H9 (cell line): ENCODE measurements around the gene LAMA3. TPM values are rescaled to one million over a fixed set of nuclear protein-coding genes. Genes with fewer than 3 reads are reported as not detected.

Experiments
- DNase-seq: peaks from one replicate; pipeline ENCODE4 v3.0.0-alpha.2; 2017
- H2AFZ ChIP-seq: one replicate; pipeline ENCODE4 v1.6.1; 2013; ENCODE audit warnings: mild to moderate bottlenecking, low read length, control low read depth, moderate library complexity
- H2AK5ac ChIP-seq: 2 replicates; pipeline ENCODE4 v1.6.1; 2013; ENCODE audit warnings: low read length, control low read depth, mixed read lengths; ENCODE audit not compliant: insufficient read length
- H2BK120ac ChIP-seq: one replicate; pipeline ENCODE4 v1.6.1; 2013; ENCODE audit warnings: low read depth, mild to moderate bottlenecking, low read length, control low read depth, inconsistent platforms; ENCODE audit not compliant: poor library complexity, severe bottlenecking
- H2BK12ac ChIP-seq: 2 replicates; pipeline ENCODE4 v1.6.1; 2013; ENCODE audit warnings: low read length, control low read depth, mixed read lengths, low read depth; ENCODE audit not compliant: insufficient read length
- H2BK15ac ChIP-seq: 2 replicates; pipeline ENCODE4 v1.6.1; 2013; ENCODE audit warnings: low read depth, low read length, control low read depth
- H2BK20ac ChIP-seq: one replicate; pipeline ENCODE4 v1.6.1; 2013; ENCODE audit warnings: low read depth, mild to moderate bottlenecking, low read length, control low read depth, inconsistent platforms; ENCODE audit not compliant: poor library complexity, severe bottlenecking
- H2BK5ac ChIP-seq: 2 replicates; pipeline ENCODE4 v1.6.1; 2013; ENCODE audit warnings: low read length, control low read depth, mixed read lengths; ENCODE audit not compliant: insufficient read length
- H3K14ac ChIP-seq: 2 replicates; pipeline ENCODE4 v1.6.1; 2013; ENCODE audit warnings: low read length, control low read depth; ENCODE audit not compliant: insufficient read depth
- H3K18ac ChIP-seq: 2 replicates; pipeline ENCODE4 v1.6.1; 2013; ENCODE audit warnings: low read depth, mild to moderate bottlenecking, mixed read lengths, low read length, control low read depth; ENCODE audit not compliant: insufficient read length
- H3K23ac ChIP-seq: 2 replicates; pipeline ENCODE4 v1.6.1; 2013; ENCODE audit warnings: low read length, control low read depth, mixed read lengths, low read depth; ENCODE audit not compliant: insufficient read length
- H3K23me2 ChIP-seq: 2 replicates; pipeline ENCODE4 v1.6.1; 2013; ENCODE audit warnings: low read depth, mild to moderate bottlenecking, mixed read lengths, low read length, control low read depth; ENCODE audit not compliant: insufficient read length, poor library complexity, severe bottlenecking
- H3K27ac ChIP-seq: 2 replicates; pipeline ENCODE4 v1.5.1; 2013; ENCODE audit warnings: low read length, control low read depth, mixed read lengths, low read depth; ENCODE audit not compliant: insufficient read length
- H3K27me3 ChIP-seq: 2 replicates; pipeline ENCODE4 v1.6.1; 2013; ENCODE audit warnings: low read length, control low read depth, inconsistent platforms; ENCODE audit not compliant: insufficient read depth
- H3K4ac ChIP-seq: 2 replicates; pipeline ENCODE4 v1.6.1; 2013; ENCODE audit warnings: low read depth, mild to moderate bottlenecking, control low read depth, inconsistent platforms, low read length, moderate library complexity
- H3K4me1 ChIP-seq: 2 replicates; pipeline ENCODE4 v1.6.1; 2013; ENCODE audit warnings: low read length, control low read depth, inconsistent platforms; ENCODE audit not compliant: insufficient read depth
- H3K4me2 ChIP-seq: 2 replicates; pipeline ENCODE4 v1.6.1; 2013; ENCODE audit warnings: low read length, control low read depth, mixed read lengths; ENCODE audit not compliant: insufficient read length, insufficient read depth
- H3K56ac ChIP-seq: 2 replicates; pipeline ENCODE4 v1.6.1; 2013; ENCODE audit warnings: low read depth, mild to moderate bottlenecking, mixed read lengths, low read length, control low read depth; ENCODE audit not compliant: insufficient read length
- H3K79me1 ChIP-seq: 2 replicates; pipeline ENCODE4 v1.6.1; 2013; ENCODE audit warnings: low read depth, mild to moderate bottlenecking, moderate library complexity, low read length, control low read depth, inconsistent platforms; ENCODE audit not compliant: insufficient read depth, poor library complexity, severe bottlenecking
- H3K79me2 ChIP-seq: 2 replicates; pipeline ENCODE4 v1.6.1; 2013; ENCODE audit warnings: low read length, control low read depth, inconsistent platforms; ENCODE audit not compliant: insufficient read depth
- H3K9ac ChIP-seq: 2 replicates; pipeline ENCODE4 v1.6.1; 2013; ENCODE audit warnings: low read length, control low read depth, mixed read lengths; ENCODE audit not compliant: insufficient read length; ENCODE audit errors: extremely low read depth
- H3K9me3 ChIP-seq: one replicate; pipeline ENCODE4 v1.6.1; 2013; ENCODE audit warnings: low read depth, low read length, inconsistent platforms; ENCODE audit not compliant: control insufficient read depth
- H3T11ph ChIP-seq: one replicate; pipeline ENCODE4 v1.6.1; 2013; ENCODE audit warnings: mild to moderate bottlenecking, low read length, control low read depth, inconsistent platforms
- H4K20me1 ChIP-seq: one replicate; pipeline ENCODE4 v1.6.1; 2013; ENCODE audit not compliant: control insufficient read depth, insufficient read length, insufficient read depth
- H4K5ac ChIP-seq: 2 replicates; pipeline ENCODE4 v1.6.1; 2013; ENCODE audit warnings: low read depth, mild to moderate bottlenecking, mixed read lengths, low read length, control low read depth; ENCODE audit not compliant: insufficient read length
- H4K8ac ChIP-seq: replicated peaks from 2 replicates; pipeline ENCODE4 v1.6.1; 2013; ENCODE audit warnings: low read length, control low read depth, mixed read lengths, low read depth; ENCODE audit not compliant: insufficient read length
- H4K91ac ChIP-seq: 2 replicates; pipeline ENCODE4 v1.6.1; 2013; ENCODE audit warnings: low read depth, mild to moderate bottlenecking, moderate library complexity, mixed read lengths, low read length, control low read depth; ENCODE audit not compliant: insufficient read length
- H3K27ac Mint-ChIP-seq, 3 experiments: 2 replicates in 2 of 3; 3 replicates in 1 of 3; pipeline ENCODE4 v1.8.0; 2020 to 2021; ENCODE audit warnings: mixed read lengths in 3 of 3, mild to moderate bottlenecking in 1 of 3, moderate library complexity in 1 of 3
- H3K27me3 Mint-ChIP-seq: 2 replicates; pipeline ENCODE4 v1.8.0; 2021; ENCODE audit warnings: low read depth, mild to moderate bottlenecking, moderate library complexity, mixed read lengths
- H3K36me3 Mint-ChIP-seq, 3 experiments: 2 replicates in 2 of 3; 3 replicates in 1 of 3; pipeline ENCODE4 v1.8.0; 2020 to 2021; ENCODE audit warnings: low read depth in 3 of 3, mixed read lengths in 3 of 3; ENCODE audit not compliant: insufficient read depth in 1 of 3
- H3K4me1 Mint-ChIP-seq, 2 experiments: 2 replicates each; pipeline ENCODE4 v1.8.0; 2020; ENCODE audit warnings: mixed read lengths in 2 of 2
- H3K4me3 Mint-ChIP-seq, 2 experiments: 2 replicates in 1 of 2; 3 replicates in 1 of 2; pipeline ENCODE4 v1.8.0; 2020 to 2021; ENCODE audit warnings: mild to moderate bottlenecking in 2 of 2, mixed read lengths in 2 of 2, moderate library complexity in 1 of 2
- H3K9me3 Mint-ChIP-seq, 2 experiments: 2 replicates in 1 of 2; 3 replicates in 1 of 2; pipeline ENCODE4 v1.8.0; 2020; ENCODE audit warnings: mild to moderate bottlenecking in 2 of 2, mixed read lengths in 2 of 2, moderate library complexity in 1 of 2
- CTCF ChIP-seq: fragments of 200-600 bp; sonication (generic); conservative IDR thresholded peaks from 3 replicates; pipeline ENCODE4 v1.8.0; 2021; ENCODE audit warnings: antibody characterized with exemption, mild to moderate bottlenecking
- WGBS: extraction: QIAGEN DNeasy Blood & Tissue Kit; methylation state at CpG from one replicate; pipeline ENCODE4 v1.1.7; 2013; ENCODE audit warnings: missing lambda C conversion rate, low lambda C conversion rate, mixed read lengths; ENCODE audit not compliant: insufficient read length; ENCODE audit errors: extremely low coverage; 5-methylcytosine and 5-hydroxymethylcytosine counted together
- total RNA-seq: library from RNA; stranded (reverse); gene quantifications from 2 replicates; pipeline ENCODE4 v1.2.1, GENCODE V29; 2021

LAMA3 gene
- total RNA-seq, 1 experiment from 2014 or later: 0.33 TPM

GRCh38 chr18:23738575-23738974 is 49.3 kb downstream of the LAMA3 start:
- no peaks in the 10 kb centered on the region for H4K20me1 ChIP-seq
- no peaks in the 10 kb centered on the region for H3K27me3 ChIP-seq
- H3K56ac ChIP-seq: no peak overlapping the region
- WGBS: no CpG with 5 or more reads among the region's 5 CpGs
- no peak overlapping the region for H3K4me3 Mint-ChIP-seq
- H4K8ac ChIP-seq: no peak overlapping the region
- no peak overlapping the region for H2BK5ac ChIP-seq
- H3K23ac ChIP-seq: no peak overlapping the region
- no peak overlapping the region for H2BK12ac ChIP-seq
- no peak overlapping the region for H2BK15ac ChIP-seq
- no peak overlapping the region for H3K27ac Mint-ChIP-seq
- H3K18ac ChIP-seq: no peak overlapping the region
- H3K36me3 Mint-ChIP-seq: no peaks in the 10 kb centered on the region
- H4K5ac ChIP-seq: no peak overlapping the region
- H3K4me2 ChIP-seq: no peak overlapping the region
- no peak overlapping the region for H2BK120ac ChIP-seq
- no peak overlapping the region for H2AFZ ChIP-seq
- no peak overlapping the region for H2BK20ac ChIP-seq
- no peak overlapping the region for H3T11ph ChIP-seq
- H3K23me2 ChIP-seq: no peaks in the 10 kb centered on the region
- H4K91ac ChIP-seq: no peak overlapping the region
- H2AK5ac ChIP-seq: no peak overlapping the region
- H3K79me1 ChIP-seq: no peaks in the 10 kb centered on the region
- no peak overlapping the region for H3K4ac ChIP-seq
- H3K27me3 Mint-ChIP-seq: peaks cover 1% of the 10 kb centered on the region
- no peak overlapping the region for H3K14ac ChIP-seq
- TF ChIP-seq CTCF: no peak
- no peak overlapping the region for H3K27ac ChIP-seq
- H3K4me1 Mint-ChIP-seq: peaks cover 16 to 28% of the 10 kb centered on the region in 2 experiments
- H3K9ac ChIP-seq: no peak overlapping the region
- no peaks in the 10 kb centered on the region for H3K9me3 Mint-ChIP-seq
- no peaks in the 10 kb centered on the region for H3K9me3 ChIP-seq
- H3K79me2 ChIP-seq: no peaks in the 10 kb centered on the region
- H3K4me1 ChIP-seq: no peaks in the 10 kb centered on the region; the same call in 1 of the 2 replicates
- DNase-seq: no peak
